Measurements from ENCODE around the gene RIMS4.

DNA sequence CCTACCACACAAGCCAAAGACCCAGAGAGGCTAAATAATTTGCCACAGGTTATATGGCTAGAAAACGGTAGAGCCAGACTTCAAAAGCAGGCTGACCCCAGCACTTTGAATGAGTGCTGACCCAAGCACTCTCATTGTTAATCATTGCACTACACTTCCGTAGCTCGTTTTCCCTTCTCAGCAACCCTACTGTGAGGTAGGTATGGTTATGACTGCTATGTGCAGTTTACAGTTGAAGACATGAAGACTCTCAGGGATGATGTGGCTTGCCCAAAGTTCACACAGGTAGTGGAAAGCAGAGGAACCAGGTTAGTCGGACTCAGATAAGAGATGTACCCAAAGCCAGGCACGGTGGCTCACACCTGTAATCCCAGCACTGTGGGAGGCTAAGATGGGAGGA lies 33.5 kb upstream of the RIMS4 start:
- TF ChIP-seq, protein P1, sequence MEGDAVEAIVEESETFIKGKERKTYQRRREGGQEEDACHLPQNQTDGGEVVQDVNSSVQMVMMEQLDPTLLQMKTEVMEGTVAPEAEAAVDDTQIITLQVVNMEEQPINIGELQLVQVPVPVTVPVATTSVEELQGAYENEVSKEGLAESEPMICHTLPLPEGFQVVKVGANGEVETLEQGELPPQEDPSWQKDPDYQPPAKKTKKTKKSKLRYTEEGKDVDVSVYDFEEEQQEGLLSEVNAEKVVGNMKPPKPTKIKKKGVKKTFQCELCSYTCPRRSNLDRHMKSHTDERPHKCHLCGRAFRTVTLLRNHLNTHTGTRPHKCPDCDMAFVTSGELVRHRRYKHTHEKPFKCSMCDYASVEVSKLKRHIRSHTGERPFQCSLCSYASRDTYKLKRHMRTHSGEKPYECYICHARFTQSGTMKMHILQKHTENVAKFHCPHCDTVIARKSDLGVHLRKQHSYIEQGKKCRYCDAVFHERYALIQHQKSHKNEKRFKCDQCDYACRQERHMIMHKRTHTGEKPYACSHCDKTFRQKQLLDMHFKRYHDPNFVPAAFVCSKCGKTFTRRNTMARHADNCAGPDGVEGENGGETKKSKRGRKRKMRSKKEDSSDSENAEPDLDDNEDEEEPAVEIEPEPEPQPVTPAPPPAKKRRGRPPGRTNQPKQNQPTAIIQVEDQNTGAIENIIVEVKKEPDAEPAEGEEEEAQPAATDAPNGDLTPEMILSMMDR (IDR thresholded peaks at IDR 0.05) = no peak
- TF ChIP-seq EZH2phosphoT487 (IDR thresholded peaks at IDR 0.05) (no peak), EZH2 (IDR thresholded peaks at IDR 0.05) (no peak)

Data from neural progenitor cell (in vitro differentiated cells).